Measurements from ENCODE around the gene RB1.

RB1 gene

DNA sequence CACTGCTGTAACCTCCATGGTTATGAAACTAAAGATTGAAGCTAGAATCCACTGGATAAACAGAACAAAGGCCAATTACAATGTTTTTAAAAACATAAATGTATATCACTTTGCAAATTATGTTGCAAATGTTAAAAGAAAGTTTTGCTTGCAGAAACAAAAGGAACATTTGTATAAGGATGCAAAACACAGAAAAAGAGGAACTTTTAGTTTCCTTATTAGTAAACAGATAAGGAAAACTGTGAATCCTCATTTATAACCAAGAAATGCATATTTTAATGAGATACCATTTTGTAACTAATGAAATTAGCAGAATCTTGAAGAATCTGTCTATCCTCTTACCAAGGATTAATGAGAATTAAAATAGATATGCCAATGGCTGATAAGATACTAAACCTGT lies 77.0 kb downstream of the RB1 start:
- ChIA-PET CTCF (no interaction called here), POLR2A (no interaction called here)
- TF ChIP-seq, protein P1, sequence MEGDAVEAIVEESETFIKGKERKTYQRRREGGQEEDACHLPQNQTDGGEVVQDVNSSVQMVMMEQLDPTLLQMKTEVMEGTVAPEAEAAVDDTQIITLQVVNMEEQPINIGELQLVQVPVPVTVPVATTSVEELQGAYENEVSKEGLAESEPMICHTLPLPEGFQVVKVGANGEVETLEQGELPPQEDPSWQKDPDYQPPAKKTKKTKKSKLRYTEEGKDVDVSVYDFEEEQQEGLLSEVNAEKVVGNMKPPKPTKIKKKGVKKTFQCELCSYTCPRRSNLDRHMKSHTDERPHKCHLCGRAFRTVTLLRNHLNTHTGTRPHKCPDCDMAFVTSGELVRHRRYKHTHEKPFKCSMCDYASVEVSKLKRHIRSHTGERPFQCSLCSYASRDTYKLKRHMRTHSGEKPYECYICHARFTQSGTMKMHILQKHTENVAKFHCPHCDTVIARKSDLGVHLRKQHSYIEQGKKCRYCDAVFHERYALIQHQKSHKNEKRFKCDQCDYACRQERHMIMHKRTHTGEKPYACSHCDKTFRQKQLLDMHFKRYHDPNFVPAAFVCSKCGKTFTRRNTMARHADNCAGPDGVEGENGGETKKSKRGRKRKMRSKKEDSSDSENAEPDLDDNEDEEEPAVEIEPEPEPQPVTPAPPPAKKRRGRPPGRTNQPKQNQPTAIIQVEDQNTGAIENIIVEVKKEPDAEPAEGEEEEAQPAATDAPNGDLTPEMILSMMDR (IDR thresholded peaks at IDR 0.05; ENCODE audit: control extremely low read depth, extremely low read depth, low read depth, missing control alignments), result no peak
- no peak for DNase-seq (ENCODE audit: extremely low spot score)

DNA sequence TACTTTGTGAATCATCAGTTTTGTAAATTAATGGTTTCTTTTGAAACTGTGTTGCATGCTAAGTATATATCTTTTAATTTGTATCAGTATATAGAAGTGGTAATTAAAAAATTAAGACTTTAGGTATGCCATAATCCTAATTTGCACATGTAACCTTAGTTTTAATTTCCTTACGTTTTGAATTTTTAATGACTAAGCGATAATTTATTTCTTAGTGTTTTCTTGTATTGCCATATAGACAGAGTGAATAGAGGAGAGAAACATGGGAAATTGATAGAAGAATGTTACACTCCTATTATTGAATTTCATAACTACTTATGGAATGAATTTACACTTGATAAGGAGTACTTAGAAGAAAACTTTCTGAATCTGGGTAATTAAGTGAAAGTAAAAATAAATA lies 79.8 kb downstream of the RB1 start:
- POLR2A ChIA-PET, result no interaction called here
- no peak for DNase-seq (ENCODE audit: extremely low spot score)
- TF ChIP-seq, protein P1 (IDR thresholded peaks at IDR 0.05; ENCODE audit: control extremely low read depth, extremely low read depth, low read depth, missing control alignments), result no peak
- CTCF ChIA-PET, result no interaction called here

DNA sequence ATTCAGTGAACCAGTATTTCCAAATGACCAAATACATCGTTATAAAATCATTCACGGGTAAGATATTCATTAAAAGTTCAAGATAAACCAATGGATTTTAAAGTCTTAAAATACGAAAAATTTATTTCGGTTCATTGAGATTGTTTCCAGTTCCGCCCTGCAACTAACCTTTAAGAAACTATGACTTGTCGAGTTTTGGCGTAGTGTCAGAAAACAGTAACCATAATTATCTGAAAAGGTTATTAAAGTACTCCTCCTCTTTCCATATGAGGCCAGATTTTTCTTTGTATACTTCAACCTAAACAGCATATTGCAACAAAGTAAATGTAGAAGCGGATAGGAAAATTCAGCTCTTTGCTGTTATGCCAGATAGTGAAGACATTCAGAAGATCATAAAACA lies 83.3 kb downstream of the RB1 start:
- DNase-seq (ENCODE audit: extremely low spot score), result no peak
- TF ChIP-seq, protein P1 (IDR thresholded peaks at IDR 0.05; ENCODE audit: control extremely low read depth, extremely low read depth, low read depth, missing control alignments), result no peak
- POLR2A ChIA-PET, result no interaction called here
- CTCF ChIA-PET, result no interaction called here

DNA sequence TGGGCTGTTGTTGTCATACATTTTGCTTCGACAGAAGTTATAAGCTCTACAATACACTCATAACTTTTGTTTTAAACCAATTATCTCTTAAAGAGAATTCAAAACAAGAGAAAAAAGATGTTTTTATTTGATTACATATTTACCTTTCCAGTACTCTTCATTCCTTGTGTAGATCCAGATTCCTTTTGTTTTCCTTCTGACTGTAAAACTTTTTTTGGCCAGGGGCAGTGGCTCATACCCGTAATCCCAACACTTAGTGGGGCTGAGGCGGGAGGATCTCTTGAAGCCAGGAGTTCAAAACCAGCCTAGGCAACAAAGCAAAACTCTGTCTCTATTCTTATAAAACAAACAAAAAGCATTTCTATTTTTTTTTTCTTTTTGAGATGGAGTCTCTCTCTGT lies 87.7 kb downstream of the RB1 start:
- CTCF ChIA-PET, result no interaction called here
- no peak for DNase-seq (ENCODE audit: extremely low spot score)
- POLR2A ChIA-PET, result no interaction called here
- TF ChIP-seq, protein P1 (IDR thresholded peaks at IDR 0.05; ENCODE audit: control extremely low read depth, extremely low read depth, low read depth, missing control alignments), result no peak

DNA sequence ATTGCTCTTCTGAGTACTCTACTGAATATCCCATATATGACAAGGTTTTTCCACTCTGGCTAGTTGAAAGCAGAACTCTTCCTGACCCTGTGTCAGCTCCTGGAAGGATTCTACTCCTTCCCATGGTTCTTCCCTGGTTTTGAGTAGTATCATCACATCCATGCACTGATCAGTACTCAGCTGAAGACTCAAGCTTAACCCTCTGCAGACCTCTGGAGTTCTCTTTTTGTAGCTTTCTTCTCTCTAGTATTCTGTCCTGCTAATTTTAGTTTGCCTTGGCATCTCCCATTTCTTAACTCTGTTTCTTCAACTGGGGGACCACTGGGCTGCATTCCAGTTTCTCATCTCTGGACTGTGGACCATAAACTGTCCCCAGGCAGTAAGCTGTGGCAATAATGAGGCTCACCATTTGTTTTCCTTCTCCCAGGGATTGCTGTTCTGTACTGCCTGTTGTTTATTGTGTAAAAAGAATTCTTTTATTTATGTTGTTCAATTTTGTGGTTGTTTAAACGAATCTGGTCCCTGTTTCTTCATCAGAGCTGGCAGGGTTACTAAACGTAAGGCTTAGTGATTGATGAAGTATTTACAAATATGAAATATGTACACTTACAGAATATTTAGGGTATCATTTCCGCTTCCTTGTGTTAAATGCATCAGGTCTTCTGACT lies 89.6 kb downstream of the RB1 start:
- CTCF ChIA-PET, result no interaction called here
- no peak for DNase-seq (ENCODE audit: extremely low spot score)
- POLR2A ChIA-PET, result no interaction called here
- TF ChIP-seq, protein P1 (IDR thresholded peaks at IDR 0.05; ENCODE audit: control extremely low read depth, extremely low read depth, low read depth, missing control alignments), result no peak

DNA sequence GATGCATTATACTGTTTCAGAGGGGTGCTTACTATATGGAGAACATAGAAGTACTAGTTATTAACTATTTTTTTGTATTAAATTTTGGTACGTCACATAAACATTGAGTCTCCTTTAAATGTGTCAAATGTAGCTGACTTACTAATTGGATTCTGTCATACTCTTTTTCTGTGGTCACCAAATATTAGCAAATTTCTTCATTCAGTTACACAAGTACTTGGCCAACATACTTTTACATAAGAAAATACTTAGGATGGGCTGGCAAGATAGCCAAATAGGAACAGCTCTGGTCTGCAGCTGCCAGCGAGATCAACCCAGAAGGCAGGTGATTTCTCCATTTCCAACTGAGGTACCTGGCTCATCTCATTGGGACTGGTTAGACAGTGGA lies 90.1 kb downstream of the RB1 start:
- POLR2A ChIA-PET, result no interaction called here
- DNase-seq (ENCODE audit: extremely low spot score), result no peak
- CTCF ChIA-PET, result no interaction called here
- TF ChIP-seq, protein P1 (IDR thresholded peaks at IDR 0.05; ENCODE audit: control extremely low read depth, extremely low read depth, low read depth, missing control alignments), result no peak

DNA sequence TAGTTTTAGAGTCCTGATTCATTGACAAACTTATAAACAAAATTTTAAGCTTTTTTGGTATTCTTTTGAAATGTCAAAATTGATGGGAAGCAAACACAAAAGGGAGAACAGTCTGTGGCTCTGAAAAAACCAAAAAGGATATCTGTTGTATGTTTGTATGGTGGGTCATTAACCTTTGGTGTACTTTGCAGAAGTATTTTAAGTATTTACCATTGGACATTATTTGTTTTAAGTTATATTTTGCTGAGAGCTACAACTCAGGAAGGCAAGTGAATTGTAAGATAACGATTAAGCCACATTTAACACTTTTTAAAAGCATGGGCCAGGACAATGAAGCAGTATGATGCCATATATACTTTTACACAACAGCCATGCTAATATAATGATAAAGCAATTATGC lies 94.2 kb downstream of the RB1 start:
- no peak for DNase-seq (ENCODE audit: extremely low spot score)
- ChIA-PET POLR2A (no interaction called here), CTCF (interaction anchor here (1.0 to 1.7 kb wide), 2 partner anchors 33 to 150 kb away, joined by 3 to 5 read pairs; no protein-coding TSS in a partner anchor)
- TF ChIP-seq, protein P1 (IDR thresholded peaks at IDR 0.05; ENCODE audit: control extremely low read depth, extremely low read depth, low read depth, missing control alignments), result no peak
